H1 (cell line): ENCODE data around the gene RAB6D. TPM values are rescaled to one million over a fixed set of nuclear protein-coding genes. Genes with fewer than 3 reads are reported as not detected.

Experiments used
- CHD2 ChIP-seq: IDR thresholded peaks from 2 replicates; pipeline ENCODE4 v1.6.1; 2012; ENCODE audit warnings: low read length, improper control_type of control experiment
- SP1 ChIP-seq: IDR thresholded peaks from 2 replicates; pipeline ENCODE4 v1.6.1; 2011; ENCODE audit warnings: low read depth, low read length
- polyA plus RNA-seq, 7 experiments: library from polyadenylated mRNA; depleted of rRNA in 3 of 7; stranded (reverse) in 5 of 7; unstranded in 2 of 7; fragments of >200 nt in 5 of 7; fragments of 200-250 nt in 2 of 7; gene quantifications; 1 replicate in 5 of 7; 2 replicates in 1 of 7; 4 replicates in 1 of 7; pipeline versions ENCODE4 v1.2.1 to v1.2.3, GENCODE V29; 2011 to 2013; ENCODE audit warnings: missing spikeins in 2 of 7, mixed read lengths in 2 of 7
- total RNA-seq: library from RNA; stranded (reverse); fragmentation: NEBNext Ultra II Directional; extraction: Animal tissue kit (Norgen Biotek cat#: 25700); gene quantifications from 2 replicates; pipeline ENCODE4 v1.2.1, GENCODE V29; 2021
- TF ChIP-seq, protein P1 (sequence below): IDR thresholded peaks from 2 replicates; pipeline ENCODE4 v1.6.1; 2011; ENCODE audit warnings: low read depth, mild to moderate bottlenecking, low read length; ENCODE audit not compliant: insufficient read depth

The RAB6D gene
- total and polyA plus RNA-seq, 2 of the 8 experiments (the other 6 are each of a cell fraction or from before 2014, with no cell fraction given), result 0.05 to 0.22 TPM

DNA sequence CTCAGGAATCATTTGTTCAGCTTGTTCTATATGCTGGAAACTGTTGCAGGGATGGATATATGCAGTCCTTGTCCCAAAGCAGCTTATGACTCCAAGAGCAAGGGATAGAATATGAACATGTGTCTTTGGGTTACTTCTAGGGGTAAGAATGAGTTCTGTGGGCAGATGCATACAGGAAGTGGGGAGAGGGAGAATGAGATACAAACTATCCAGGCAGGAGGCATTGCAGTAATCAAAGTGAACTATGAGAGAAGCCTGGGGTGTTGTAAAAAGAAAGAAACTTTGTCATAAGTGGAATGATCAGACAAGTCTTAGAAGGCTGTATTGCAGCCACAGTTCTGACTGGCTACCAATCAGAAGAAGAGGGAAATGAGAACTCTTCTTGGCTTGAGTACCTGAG is 44.8 kb upstream of the RAB6D start (continued):
- no peak for TF ChIP-seq CHD2
- TF ChIP-seq, protein P1, sequence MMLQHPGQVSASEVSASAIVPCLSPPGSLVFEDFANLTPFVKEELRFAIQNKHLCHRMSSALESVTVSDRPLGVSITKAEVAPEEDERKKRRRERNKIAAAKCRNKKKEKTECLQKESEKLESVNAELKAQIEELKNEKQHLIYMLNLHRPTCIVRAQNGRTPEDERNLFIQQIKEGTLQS, result no peak
- TF ChIP-seq SP1, result no peak
